Kidney tubule cell (primary cell): ENCODE results near the gene COX7B2.

ENCODE experiments used
- DNase-seq: peaks from one replicate; pipeline ENCODE4 v3.0.0-alpha.2; 2018; ENCODE audit warnings: low spot score

The COX7B2 gene

GRCh38 chr4:46715468-46715867, 193.6 kb downstream of the COX7B2 start:
- no peak for DNase-seq

GRCh38 chr4:46698891-46699290, 210.2 kb downstream of the COX7B2 start:
- DNase-seq, result no peak
